GM04503 (cell line): ENCODE results near the gene HADH.
"Not testable (repeated sequence)": the region's sequence is repeated elsewhere in the genome, so short reads cannot be mapped to it uniquely, and the experiment has no call there.

ENCODE experiments used
- DNase-seq: peaks from one replicate; pipeline ENCODE4 v3.0.0-alpha.2; 2012; ENCODE audit warnings: low read depth

HADH gene

GRCh38 chr4:108031427-108032083 lies 41.9 kb downstream of the HADH start:
- DNase-seq = no peak

- DNase-seq = no peak
These were observed 43.7 kb downstream of the HADH start for GRCh38 chr4:108033348-108033747.

- no peak for DNase-seq
These were observed 44.9 kb downstream of the HADH start for GRCh38 chr4:108034565-108034964.

GRCh38 chr4:108035691-108036090 lies 46.0 kb downstream of the HADH start:
- no peak for DNase-seq

GRCh38 chr4:108036213-108036612 lies 46.5 kb downstream of the HADH start:
- no peak for DNase-seq

- no peak for DNase-seq
These were observed 48.2 kb downstream of the HADH start for GRCh38 chr4:108037884-108038283.

GRCh38 chr4:108042927-108043326 lies 53.2 kb downstream of the HADH start:
- no peak for DNase-seq

- no peak for DNase-seq
These were observed 53.8 kb downstream of the HADH start for GRCh38 chr4:108043526-108043925.

GRCh38 chr4:108044951-108045686 lies 55.4 kb downstream of the HADH start:
- no peak for DNase-seq

- DNase-seq = no peak
These were observed 56.0 kb downstream of the HADH start for GRCh38 chr4:108045687-108046024.

GRCh38 chr4:108047199-108047598 lies 57.5 kb downstream of the HADH start:
- no peak for DNase-seq

GRCh38 chr4:108048157-108048556 lies 58.5 kb downstream of the HADH start:
- no peak for DNase-seq

GRCh38 chr4:108048997-108049396 lies 59.3 kb downstream of the HADH start:
- no peak for DNase-seq

- DNase-seq = no peak
These were observed 59.7 kb downstream of the HADH start for GRCh38 chr4:108049406-108049805.

- not testable (repeated sequence) for DNase-seq
These were observed 60.8 kb downstream of the HADH start for GRCh38 chr4:108050166-108051111.

GRCh38 chr4:108051343-108051742 lies 61.7 kb downstream of the HADH start:
- no peak for DNase-seq

- no peak for DNase-seq
These were observed 63.0 kb downstream of the HADH start for GRCh38 chr4:108052558-108053120.

- DNase-seq = no peak
These were observed 63.6 kb downstream of the HADH start for GRCh38 chr4:108053251-108053711.

GRCh38 chr4:108054025-108054638 lies 64.4 kb downstream of the HADH start:
- no peak for DNase-seq

- no peak for DNase-seq
These were observed 66.1 kb downstream of the HADH start for GRCh38 chr4:108055787-108056186.

- no peak for DNase-seq
These were observed 66.7 kb downstream of the HADH start for GRCh38 chr4:108056418-108056817.
